Brain microvascular endothelial cell (primary cell): ENCODE measurements around the gene F11R.
"Not testable (repeated sequence)": the region's sequence is repeated elsewhere in the genome, so short reads cannot be mapped to it uniquely, and the experiment has no call there.

Experiments used
- DNase-seq: peaks from one replicate; pipeline ENCODE4 v3.0.0-alpha.2; 2020
- H3K27ac ChIP-seq: fragments of 250-450 bp; sonication (Bioruptor Pico); 2 replicates; pipeline ENCODE4 v1.5.1; 2020; ENCODE audit warnings: mild to moderate bottlenecking, moderate library complexity
- H3K27me3 ChIP-seq: fragments of 250-450 bp; sonication (Bioruptor Pico); replicated peaks from 2 replicates; pipeline ENCODE4 v1.5.1; 2020; ENCODE audit warnings: mild to moderate bottlenecking
- H3K36me3 ChIP-seq: fragments of 250-450 bp; sonication (Bioruptor Pico); replicated peaks from 2 replicates; pipeline ENCODE4 v1.5.1; 2020; ENCODE audit warnings: mild to moderate bottlenecking
- H3K4me3 ChIP-seq: 2 replicates; pipeline ENCODE4 v1.5.1; 2011; ENCODE audit warnings: low read depth, mild to moderate bottlenecking, control low read depth, low read length, moderate library complexity
- CTCF ChIP-seq: IDR thresholded peaks from 2 replicates; pipeline ENCODE4 v1.5.1; 2011; ENCODE audit warnings: low read depth, mild to moderate bottlenecking, moderate library complexity, low read length, control low read depth, inconsistent platforms; ENCODE audit errors: missing control alignments
- in situ Hi-C: cut with HindIII; loops from 2 replicates; pipeline ENCODE4 v1.10.0; 2017; ENCODE audit warnings: low sequenced_read_pairs, low pct_ligation_motif_present

Gene F11R

GRCh38 chr1:161037661-161038522 lies 16.9 kb upstream of the F11R start:
- TF ChIP-seq CTCF = no peak
- in situ Hi-C loops = loop anchor here (25.0 kb wide), 1 partner anchor 99 kb away; the partner anchor contains the start of gene DEDD
- Histone ChIP-seq H3K27me3 (no peaks in the 10 kb centered on the region), H3K36me3 (peaks cover 31% of the 10 kb centered on the region), H3K27ac (no peak overlapping the region), H3K4me3 (peak overlapping the region; percentile 54)
- DNase-seq = no peak

- in situ Hi-C loops = loop anchor here (25.0 kb wide), 1 partner anchor 104 kb away; the partner anchor contains the start of gene DEDD
- Histone ChIP-seq H3K36me3 (no peaks in the 10 kb centered on the region), H3K4me3 (no peak overlapping the region), H3K27ac (no peak overlapping the region), H3K27me3 (no peaks in the 10 kb centered on the region)
- no peak for TF ChIP-seq CTCF
- DNase-seq = no peak
Measured at GRCh38 chr1:161033751-161034150, 12.8 kb upstream of the F11R start.

- in situ Hi-C loops = loop anchor here (25.0 kb wide), 1 partner anchor 105 kb away; the partner anchor contains the start of gene DEDD
- no peak overlapping the region for H3K27ac ChIP-seq
- no peak for DNase-seq
- no peak for TF ChIP-seq CTCF
- H3K4me3 ChIP-seq = no peak overlapping the region
- no peaks in the 10 kb centered on the region for H3K36me3 ChIP-seq
- H3K27me3 ChIP-seq = no peaks in the 10 kb centered on the region
Measured at GRCh38 chr1:161032409-161032808, 11.5 kb upstream of the F11R start.

GRCh38 chr1:161031874-161032273 lies 10.9 kb upstream of the F11R start:
- no peak for DNase-seq
- in situ Hi-C loops = loop anchor here (25.0 kb wide), 1 partner anchor 105 kb away; the partner anchor contains the start of gene DEDD
- Histone ChIP-seq H3K27ac (no peak overlapping the region), H3K36me3 (no peaks in the 10 kb centered on the region), H3K4me3 (no peak overlapping the region), H3K27me3 (no peaks in the 10 kb centered on the region)
- TF ChIP-seq CTCF = no peak

GRCh38 chr1:161029466-161029865 lies 8.5 kb upstream of the F11R start:
- in situ Hi-C loops = loop anchor here (25.0 kb wide), 1 partner anchor 108 kb away; the partner anchor contains the start of gene DEDD
- H3K27ac ChIP-seq, DNase-seq, H3K27me3 ChIP-seq, H3K36me3 ChIP-seq, H3K4me3 ChIP-seq: not testable (repeated sequence)

GRCh38 chr1:161026954-161027353 lies 6.0 kb upstream of the F11R start:
- DNase-seq, H3K27ac ChIP-seq: not testable (repeated sequence)
- in situ Hi-C loops = loop anchor here (25.0 kb wide), 1 partner anchor 110 kb away; the partner anchor contains the start of gene DEDD

GRCh38 chr1:161022432-161022831 lies 1.5 kb upstream of the F11R start:
- in situ Hi-C loops, H3K27ac ChIP-seq, DNase-seq, H3K27me3 ChIP-seq, H3K36me3 ChIP-seq, H3K4me3 ChIP-seq: not testable (repeated sequence)

More at GRCh38 chr1:161026954-161027353, 6.0 kb upstream of the F11R start:
- not testable (repeated sequence) for H3K27me3 ChIP-seq, H3K4me3 ChIP-seq, H3K36me3 ChIP-seq
